Measurements from ENCODE around the gene LRRC56.

DNA sequence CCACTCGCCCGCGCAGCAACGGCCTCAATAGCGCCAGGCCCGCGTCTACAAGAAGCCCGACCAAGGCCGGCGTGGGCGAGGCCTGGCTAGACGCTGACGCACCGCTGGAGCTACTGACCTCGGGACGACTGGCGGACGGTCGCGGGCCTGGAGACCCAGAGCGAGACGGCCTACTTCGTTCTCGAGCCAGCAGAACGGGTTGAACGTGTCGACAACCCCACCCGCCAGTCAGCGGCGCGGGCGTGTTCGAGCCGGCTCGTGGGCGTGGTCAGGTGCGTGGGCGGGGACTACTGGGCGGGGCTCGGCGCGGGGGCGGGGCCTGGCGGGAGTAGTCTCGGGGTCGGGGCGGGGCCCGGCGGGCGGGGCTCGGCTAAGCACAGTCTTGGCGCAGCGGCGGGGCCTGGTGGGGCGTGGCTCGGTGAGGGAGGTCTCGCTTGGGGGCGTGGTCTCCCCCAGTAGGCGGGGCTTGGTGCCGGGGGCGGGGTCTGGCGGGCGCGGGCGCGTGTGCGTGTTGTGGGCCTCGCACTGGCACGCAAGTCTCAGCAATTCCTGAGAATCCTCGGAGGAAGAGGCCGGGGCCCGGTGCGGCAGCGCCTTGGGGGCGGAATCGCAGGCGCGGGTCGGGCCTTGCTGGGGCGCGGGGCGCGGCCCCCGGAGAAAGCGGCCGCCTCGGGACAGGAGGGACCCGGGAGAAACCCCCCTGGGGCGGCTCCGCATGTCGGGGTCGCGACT, 30.2 kb upstream of the LRRC56 start, which contains the start of gene RNH1:
- TF ChIP-seq EP300 (IDR thresholded peaks at IDR 0.05) (no peak), POLR2A (IDR thresholded peaks at IDR 0.05) (no peak), POLR2AphosphoS5 (IDR thresholded peaks at IDR 0.05) (peak; percentile 52 to 89 (median 88))
- TF ChIP-seq, protein P1, sequence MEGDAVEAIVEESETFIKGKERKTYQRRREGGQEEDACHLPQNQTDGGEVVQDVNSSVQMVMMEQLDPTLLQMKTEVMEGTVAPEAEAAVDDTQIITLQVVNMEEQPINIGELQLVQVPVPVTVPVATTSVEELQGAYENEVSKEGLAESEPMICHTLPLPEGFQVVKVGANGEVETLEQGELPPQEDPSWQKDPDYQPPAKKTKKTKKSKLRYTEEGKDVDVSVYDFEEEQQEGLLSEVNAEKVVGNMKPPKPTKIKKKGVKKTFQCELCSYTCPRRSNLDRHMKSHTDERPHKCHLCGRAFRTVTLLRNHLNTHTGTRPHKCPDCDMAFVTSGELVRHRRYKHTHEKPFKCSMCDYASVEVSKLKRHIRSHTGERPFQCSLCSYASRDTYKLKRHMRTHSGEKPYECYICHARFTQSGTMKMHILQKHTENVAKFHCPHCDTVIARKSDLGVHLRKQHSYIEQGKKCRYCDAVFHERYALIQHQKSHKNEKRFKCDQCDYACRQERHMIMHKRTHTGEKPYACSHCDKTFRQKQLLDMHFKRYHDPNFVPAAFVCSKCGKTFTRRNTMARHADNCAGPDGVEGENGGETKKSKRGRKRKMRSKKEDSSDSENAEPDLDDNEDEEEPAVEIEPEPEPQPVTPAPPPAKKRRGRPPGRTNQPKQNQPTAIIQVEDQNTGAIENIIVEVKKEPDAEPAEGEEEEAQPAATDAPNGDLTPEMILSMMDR (IDR thresholded peaks at IDR 0.05) = no peak

Data from suprapubic skin (tissue), 4 donors.